DND-41 (cell line): ENCODE results near the gene ITGA6.

Experiments used
- CTCF ChIP-seq: IDR thresholded peaks from 2 replicates; pipeline ENCODE4 v1.5.1; 2012; ENCODE audit warnings: borderline replicate concordance, low read length, moderate library complexity, mild to moderate bottlenecking; ENCODE audit not compliant: poor library complexity, severe bottlenecking; ENCODE audit errors: extremely low read depth
- EZH2 ChIP-seq: IDR thresholded peaks from 3 replicates; pipeline ENCODE4 v1.6.1; 2012; ENCODE audit warnings: borderline replicate concordance, low read depth, mild to moderate bottlenecking, moderate library complexity, low read length, inconsistent platforms; ENCODE audit not compliant: severe bottlenecking

GRCh38 chr2:172480301-172481218 lies 53.2 kb downstream of the ITGA6 start:
- TF ChIP-seq CTCF (no peak), EZH2 (no peak)
